Mesodermal cell (in vitro differentiated cells): ENCODE measurements around the gene ICAM2.
"Not testable (repeated sequence)": the region's sequence is repeated elsewhere in the genome, so short reads cannot be mapped to it uniquely, and the experiment has no call there.

Experiments used
- H3K27ac ChIP-seq: 2 replicates; pipeline ENCODE4 v1.7.0; 2013; ENCODE audit warnings: mild to moderate bottlenecking, low read depth, low read length, moderate library complexity; ENCODE audit not compliant: severe bottlenecking
- H3K36me3 ChIP-seq: 2 replicates; pipeline ENCODE4 v1.7.1; 2013; ENCODE audit warnings: mild to moderate bottlenecking, low read length, moderate library complexity; ENCODE audit not compliant: control insufficient read depth, insufficient read depth
- H3K4me1 ChIP-seq: one replicate; pipeline ENCODE4 v1.7.1; 2013; ENCODE audit warnings: mild to moderate bottlenecking, low read length; ENCODE audit not compliant: insufficient read depth, control insufficient read depth, poor library complexity, severe bottlenecking
- H3K4me3 ChIP-seq: 2 replicates; pipeline ENCODE4 v1.7.0; 2013; ENCODE audit warnings: low read length, control low read depth, mild to moderate bottlenecking; ENCODE audit not compliant: insufficient read depth, poor library complexity, severe bottlenecking; ENCODE audit errors: extremely low read depth
- H3K9me3 ChIP-seq: 2 replicates; pipeline ENCODE4 v1.7.1; 2013; ENCODE audit warnings: mild to moderate bottlenecking, low read length, moderate library complexity; ENCODE audit not compliant: control insufficient read depth
- WGBS, 2 experiments: methylation state at CpG; one replicate each; pipeline ENCODE4 v1.1.5; 2013; ENCODE audit warnings: missing lambda C conversion rate in 2 of 2; ENCODE audit not compliant: insufficient coverage in 2 of 2; 5-methylcytosine and 5-hydroxymethylcytosine counted together

Gene ICAM2

DNA sequence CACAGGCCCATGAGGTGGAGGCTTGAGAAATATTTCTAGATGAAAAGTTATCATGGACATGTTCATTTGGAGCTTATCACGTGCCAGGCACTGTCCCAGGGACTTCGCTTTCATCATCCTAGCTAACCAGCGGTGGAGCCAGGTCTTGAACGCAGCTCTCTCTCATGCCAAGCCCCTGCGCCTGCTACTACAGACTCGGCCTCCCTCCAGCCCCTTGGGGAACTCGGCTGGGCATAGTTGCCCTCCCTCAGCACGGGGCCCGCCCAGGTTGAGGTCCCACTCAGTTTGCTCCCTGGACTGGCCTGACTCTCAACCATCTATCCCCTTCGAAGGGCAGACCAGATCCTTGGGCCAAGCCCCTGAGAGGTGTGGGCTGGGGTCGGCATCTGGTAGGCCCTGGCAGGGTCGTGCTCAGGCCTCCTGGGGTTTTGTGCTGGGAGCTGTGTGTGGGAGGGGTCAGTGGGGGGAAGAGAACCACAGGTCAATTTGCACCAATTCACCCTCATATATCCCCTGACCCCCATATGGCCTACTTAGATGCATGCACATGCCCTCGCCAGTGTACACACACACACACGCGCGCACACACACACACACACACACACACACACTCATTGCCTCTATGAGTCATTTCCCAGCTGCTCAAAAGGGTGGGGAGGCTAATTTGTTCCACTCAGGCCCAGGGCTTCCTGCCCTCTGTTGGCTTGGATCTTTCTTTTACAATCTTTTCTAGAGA is 35.6 kb downstream of the ICAM2 start:
- Histone ChIP-seq H3K4me3 (no peak overlapping the region), H3K9me3 (no peaks in the 10 kb centered on the region), H3K36me3 (no peaks in the 10 kb centered on the region), H3K27ac (no peak overlapping the region), H3K4me1 (peaks cover 19% of the 10 kb centered on the region)
- WGBS, 2 experiments: 91 to 97% methylated on average over 10 to 13 of the region's 16 CpGs

- H3K9me3 ChIP-seq: no peaks in the 10 kb centered on the region
- no peak overlapping the region for H3K27ac ChIP-seq
- 90 to 93% methylated on average over 4 of the region's 5 CpGs for WGBS, 2 experiments
Measured at GRCh38 chr17:63984236-63984635, 36.2 kb downstream of the ICAM2 start.

GRCh38 chr17:63983320-63983719 is 37.1 kb downstream of the ICAM2 start:
- H3K9me3 ChIP-seq: no peaks in the 10 kb centered on the region
- H3K4me1 ChIP-seq: peaks cover 7% of the 10 kb centered on the region
- no peak overlapping the region for H3K4me3 ChIP-seq
- H3K36me3 ChIP-seq: no peaks in the 10 kb centered on the region
- WGBS, 2 experiments: 81 to 96% methylated on average over 5 to 6 of the region's 7 CpGs
- no peak overlapping the region for H3K27ac ChIP-seq

More at GRCh38 chr17:63984236-63984635, 36.2 kb downstream of the ICAM2 start:
- Histone ChIP-seq H3K36me3 (no peaks in the 10 kb centered on the region), H3K4me1 (peaks cover 16% of the 10 kb centered on the region), H3K4me3 (no peak overlapping the region)

DNA sequence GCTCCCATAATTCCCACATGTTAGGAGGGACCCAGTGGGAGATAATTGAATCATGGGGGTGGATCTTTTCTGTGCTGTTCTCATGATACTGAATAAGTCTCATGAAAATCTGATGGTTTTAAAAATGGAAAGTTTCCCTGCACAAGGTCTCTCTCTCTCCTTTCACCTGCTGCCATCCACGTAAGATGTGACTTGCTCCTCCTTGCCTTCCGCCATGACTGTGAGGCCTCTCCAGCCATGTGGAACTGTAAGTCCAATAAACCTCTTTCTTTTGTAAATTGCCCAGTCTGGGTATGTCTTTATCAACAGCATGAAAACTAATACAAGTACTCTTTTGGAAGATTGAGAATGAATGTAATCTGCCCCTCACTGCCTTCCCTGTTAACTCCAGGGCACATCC is 37.8 kb downstream of the ICAM2 start:
- H3K4me1 ChIP-seq, H3K4me3 ChIP-seq, H3K9me3 ChIP-seq, H3K27ac ChIP-seq, H3K36me3 ChIP-seq: not testable (repeated sequence)
- WGBS, 2 experiments: 81 to 92% methylated on average over 2 of the region's 2 CpGs

DNA sequence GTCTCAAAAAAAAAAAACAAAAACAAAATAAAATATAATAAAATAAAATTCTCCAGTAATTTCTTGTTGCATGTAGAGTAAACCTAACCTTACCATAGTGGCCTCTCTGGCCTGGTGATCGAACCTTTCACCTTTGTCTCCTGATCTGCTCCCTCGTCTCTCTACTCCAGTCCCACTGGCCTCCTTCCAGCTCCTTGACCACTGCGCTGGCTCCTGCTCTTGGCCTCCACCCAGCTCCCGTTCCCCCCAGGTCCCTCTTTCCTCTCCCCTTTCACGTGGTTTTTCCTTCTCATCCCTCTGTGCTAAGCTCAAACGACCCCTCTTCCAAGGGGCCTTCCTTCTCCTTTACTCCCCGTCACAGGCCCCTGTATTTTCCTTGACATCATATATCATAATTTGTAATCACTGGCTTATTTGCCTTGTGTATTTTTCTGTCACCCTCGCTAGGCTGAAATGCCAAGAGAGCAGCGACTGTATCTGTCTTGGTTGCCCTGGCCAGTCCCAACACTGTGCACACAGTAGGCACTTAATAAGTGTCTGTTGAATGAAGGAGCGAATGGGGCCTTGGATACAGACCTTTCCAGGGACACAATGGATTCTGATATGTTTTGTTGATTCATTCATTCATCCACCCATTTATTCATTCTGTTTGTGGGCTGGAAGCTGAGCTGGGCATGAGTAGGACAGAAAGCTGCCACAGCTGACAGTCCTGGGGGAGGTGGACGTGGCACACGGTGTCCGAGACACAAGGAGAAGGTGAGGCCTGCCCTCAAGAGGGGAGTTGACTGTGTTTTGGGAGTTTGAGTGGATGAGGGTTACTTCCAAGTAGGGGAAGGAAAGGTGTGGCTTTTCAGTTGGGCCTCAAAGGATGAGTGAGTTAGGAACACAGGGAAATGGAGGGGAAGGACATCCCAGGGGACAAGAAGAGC is 41.9 kb downstream of the ICAM2 start:
- Histone ChIP-seq H3K4me3 (no peak overlapping the region), H3K9me3 (no peaks in the 10 kb centered on the region), H3K27ac (no peak overlapping the region), H3K36me3 (no peaks in the 10 kb centered on the region), H3K4me1 (peaks cover 13% of the 10 kb centered on the region)
- WGBS, 2 experiments: 92 to 93% methylated on average over 11 to 12 of the region's 13 CpGs

- no peak overlapping the region for H3K4me3 ChIP-seq
- peaks cover 16% of the 10 kb centered on the region for H3K4me1 ChIP-seq
- 88 to 96% methylated on average over 3 of the region's 3 CpGs for WGBS, 2 experiments
- H3K36me3 ChIP-seq: no peaks in the 10 kb centered on the region
- H3K27ac ChIP-seq: no peak overlapping the region
- H3K9me3 ChIP-seq: no peaks in the 10 kb centered on the region
Measured at GRCh38 chr17:63976702-63977101, 43.7 kb downstream of the ICAM2 start.

- no peaks in the 10 kb centered on the region for H3K36me3 ChIP-seq
- WGBS, 2 experiments: 88 to 100% methylated on average over 2 of the region's 2 CpGs
- H3K4me1 ChIP-seq: peaks cover 16% of the 10 kb centered on the region
Measured at GRCh38 chr17:63975541-63976092, 44.8 kb downstream of the ICAM2 start.

GRCh38 chr17:63974594-63975192 is 45.7 kb downstream of the ICAM2 start:
- WGBS, 2 experiments: 77 to 83% methylated on average over 8 to 10 of the region's 10 CpGs
- Histone ChIP-seq H3K4me1 (peaks cover 16% of the 10 kb centered on the region), H3K4me3 (no peak overlapping the region), H3K27ac (no peak overlapping the region), H3K9me3 (no peaks in the 10 kb centered on the region), H3K36me3 (no peaks in the 10 kb centered on the region)

More at GRCh38 chr17:63975541-63976092, 44.8 kb downstream of the ICAM2 start:
- H3K9me3 ChIP-seq: no peaks in the 10 kb centered on the region
- no peak overlapping the region for H3K4me3 ChIP-seq
- H3K27ac ChIP-seq: no peak overlapping the region

DNA sequence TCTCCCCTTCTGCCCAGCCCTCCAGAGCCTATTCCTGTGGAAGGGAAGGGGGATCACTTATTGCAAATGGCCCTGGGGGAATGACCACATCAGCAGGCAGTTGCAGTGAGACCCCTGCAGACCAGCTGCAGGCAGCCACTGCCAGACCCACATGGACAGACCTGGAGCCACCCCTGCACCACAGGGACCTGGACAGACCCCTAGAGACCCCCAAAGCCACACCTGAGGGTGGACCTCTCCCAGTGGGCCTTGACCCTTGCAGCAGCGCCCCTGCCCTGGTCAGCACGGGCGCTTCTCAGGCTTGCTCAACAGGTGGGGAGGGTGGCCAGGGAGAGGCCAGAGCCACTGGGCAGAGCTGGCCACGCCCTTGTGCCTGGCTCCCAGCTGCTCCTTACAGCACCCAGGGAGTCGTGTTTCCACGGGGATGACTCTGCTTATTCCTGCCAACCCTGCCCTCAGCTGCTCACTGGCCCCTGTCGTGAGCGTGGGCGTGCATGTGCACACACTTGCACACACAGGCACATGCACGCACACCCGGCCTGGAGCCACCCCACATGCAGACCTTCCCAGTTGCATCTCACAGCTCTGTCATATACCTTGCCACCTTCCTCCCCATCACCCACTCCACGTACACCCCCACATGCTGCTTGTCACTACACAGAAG is 46.4 kb downstream of the ICAM2 start:
- no peak overlapping the region for H3K4me3 ChIP-seq
- H3K4me1 ChIP-seq: peaks cover 16% of the 10 kb centered on the region
- no peak overlapping the region for H3K27ac ChIP-seq
- no peaks in the 10 kb centered on the region for H3K36me3 ChIP-seq
- H3K9me3 ChIP-seq: no peaks in the 10 kb centered on the region
- WGBS, 2 experiments: 89 to 92% methylated on average over 8 to 12 of the region's 12 CpGs

- WGBS, 2 experiments: 83 to 95% methylated on average over 2 to 6 of the region's 6 CpGs
- Histone ChIP-seq H3K4me3 (no peak overlapping the region), H3K4me1 (peaks cover 16% of the 10 kb centered on the region), H3K9me3 (no peaks in the 10 kb centered on the region), H3K36me3 (no peaks in the 10 kb centered on the region), H3K27ac (no peak overlapping the region)
Measured at GRCh38 chr17:63973247-63973646, 47.2 kb downstream of the ICAM2 start.
